Measurements from ENCODE around the gene ALDH2.

Gene ALDH2

GRCh38 chr12:111756196-111756595 is 10.5 kb upstream of the ALDH2 start:
- H3K4me1 ChIP-seq, result peaks cover 0 to 15% (median 0%) of the 10 kb centered on the region in 4 donors

GRCh38 chr12:111756681-111757080 is 10.1 kb upstream of the ALDH2 start:
- no peak overlapping the region for H3K27ac ChIP-seq
- H3K4me1 ChIP-seq, result peaks cover 0 to 15% (median 0%) of the 10 kb centered on the region in 4 donors
- H3K27me3 ChIP-seq, result no peaks in the 10 kb centered on the region

More at GRCh38 chr12:111756196-111756595, 10.5 kb upstream of the ALDH2 start:
- intact Hi-C loops (cut with DNase I; ENCODE audit: low total_unique reads), result no loop called here
- no peaks in the 10 kb centered on the region for H3K9me3 ChIP-seq
- peaks cover 0 to 54% (median 23%) of the 10 kb centered on the region in 3 donors for H3K36me3 ChIP-seq
- no peak overlapping the region for H3K4me3 ChIP-seq
- H3K27me3 ChIP-seq, result no peaks in the 10 kb centered on the region
- TF ChIP-seq, protein P1, sequence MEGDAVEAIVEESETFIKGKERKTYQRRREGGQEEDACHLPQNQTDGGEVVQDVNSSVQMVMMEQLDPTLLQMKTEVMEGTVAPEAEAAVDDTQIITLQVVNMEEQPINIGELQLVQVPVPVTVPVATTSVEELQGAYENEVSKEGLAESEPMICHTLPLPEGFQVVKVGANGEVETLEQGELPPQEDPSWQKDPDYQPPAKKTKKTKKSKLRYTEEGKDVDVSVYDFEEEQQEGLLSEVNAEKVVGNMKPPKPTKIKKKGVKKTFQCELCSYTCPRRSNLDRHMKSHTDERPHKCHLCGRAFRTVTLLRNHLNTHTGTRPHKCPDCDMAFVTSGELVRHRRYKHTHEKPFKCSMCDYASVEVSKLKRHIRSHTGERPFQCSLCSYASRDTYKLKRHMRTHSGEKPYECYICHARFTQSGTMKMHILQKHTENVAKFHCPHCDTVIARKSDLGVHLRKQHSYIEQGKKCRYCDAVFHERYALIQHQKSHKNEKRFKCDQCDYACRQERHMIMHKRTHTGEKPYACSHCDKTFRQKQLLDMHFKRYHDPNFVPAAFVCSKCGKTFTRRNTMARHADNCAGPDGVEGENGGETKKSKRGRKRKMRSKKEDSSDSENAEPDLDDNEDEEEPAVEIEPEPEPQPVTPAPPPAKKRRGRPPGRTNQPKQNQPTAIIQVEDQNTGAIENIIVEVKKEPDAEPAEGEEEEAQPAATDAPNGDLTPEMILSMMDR (IDR thresholded peaks at IDR 0.05), result no peak
- DNase-seq, result no peak
- H3K27ac ChIP-seq, result no peak overlapping the region

GRCh38 chr12:111757361-111758119 is 9.2 kb upstream of the ALDH2 start:
- no peaks in the 10 kb centered on the region for H3K9me3 ChIP-seq
- H3K27me3 ChIP-seq, result no peaks in the 10 kb centered on the region
- no peak overlapping the region for H3K27ac ChIP-seq
- TF ChIP-seq, protein P1 (IDR thresholded peaks at IDR 0.05), result no peak
- peaks cover 0 to 52% (median 20%) of the 10 kb centered on the region in 3 donors for H3K36me3 ChIP-seq
- intact Hi-C loops (cut with DNase I; ENCODE audit: low total_unique reads), result no loop called here
- H3K4me3 ChIP-seq, result no peak overlapping the region
- peak; percentile 70 to 77 for DNase-seq
- H3K4me1 ChIP-seq, result peaks cover 0 to 15% (median 0%) of the 10 kb centered on the region in 4 donors

More at GRCh38 chr12:111756681-111757080, 10.1 kb upstream of the ALDH2 start:
- no peak for DNase-seq
- H3K4me3 ChIP-seq, result no peak overlapping the region
- no peaks in the 10 kb centered on the region for H3K9me3 ChIP-seq
- intact Hi-C loops (cut with DNase I; ENCODE audit: low total_unique reads), result no loop called here
- peaks cover 0 to 52% (median 20%) of the 10 kb centered on the region in 3 donors for H3K36me3 ChIP-seq
- TF ChIP-seq, protein P1 (IDR thresholded peaks at IDR 0.05), result no peak

DNA sequence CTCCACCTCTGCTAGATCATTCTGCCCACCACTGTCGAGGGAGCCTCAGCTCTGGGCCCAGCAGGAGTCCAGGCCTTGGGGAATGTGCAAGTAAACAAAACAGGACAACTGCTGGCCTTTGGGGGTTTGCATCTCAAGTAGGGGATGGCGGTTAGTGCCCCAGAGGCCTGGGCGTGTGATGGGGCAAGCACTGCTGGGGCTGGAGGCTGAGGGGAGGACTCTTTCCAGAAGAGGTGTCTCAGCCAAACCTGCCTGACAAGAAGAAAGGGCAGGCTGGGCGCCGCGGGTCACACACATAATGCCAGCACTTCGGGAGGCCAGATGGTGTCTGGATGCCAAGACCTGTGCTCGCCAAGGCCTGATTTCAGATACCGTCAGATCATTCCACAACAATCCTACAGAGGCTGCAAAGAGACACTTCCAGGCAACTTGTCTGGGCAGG is 8.6 kb upstream of the ALDH2 start:
- Histone ChIP-seq H3K4me1 (peaks cover 0 to 15% (median 0%) of the 10 kb centered on the region in 4 donors), H3K27me3 (no peaks in the 10 kb centered on the region), H3K4me3 (no peak overlapping the region), H3K9me3 (no peaks in the 10 kb centered on the region), H3K36me3 (peaks cover 0 to 52% (median 20%) of the 10 kb centered on the region in 3 donors), H3K27ac (no peak overlapping the region)
- no peak for DNase-seq
- TF ChIP-seq, protein P1 (IDR thresholded peaks at IDR 0.05), result no peak
- intact Hi-C loops (cut with DNase I; ENCODE audit: low total_unique reads), result no loop called here

GRCh38 chr12:111759271-111759670 is 7.5 kb upstream of the ALDH2 start:
- Histone ChIP-seq H3K9me3 (no peaks in the 10 kb centered on the region), H3K4me3 (no peak overlapping the region), H3K27ac (no peak overlapping the region), H3K36me3 (peaks cover 0 to 44% (median 13%) of the 10 kb centered on the region in 3 donors), H3K27me3 (no peaks in the 10 kb centered on the region), H3K4me1 (peaks cover 0 to 15% (median 0%) of the 10 kb centered on the region in 4 donors)
- DNase-seq, result no peak
- TF ChIP-seq, protein P1 (IDR thresholded peaks at IDR 0.05), result no peak
- intact Hi-C loops (cut with DNase I; ENCODE audit: low total_unique reads), result no loop called here

Data from tibial artery (tissue), 4 donors.